ENCODE measurements around the gene KDM4B. TPM values are rescaled to one million over a fixed set of nuclear protein-coding genes. Genes with fewer than 3 reads are reported as not detected.
"Not testable (repeated sequence)": the region's sequence is repeated elsewhere in the genome, so short reads cannot be mapped to it uniquely, and the experiment has no call there.

Gene KDM4B
- 10 to 100 TPM; 31.0 to 31.4 TPM for total RNA-seq
- long read RNA-seq, donor 1, full-length matches to known transcripts = 1 of 13 reads
- long read RNA-seq, donor 1, partial matches to known transcripts = 8 of 13 reads
- long read RNA-seq, donor 1, other reads (novel, unspliced or antisense) = 4 of 13 reads
- long read RNA-seq, donor 2, partial matches to known transcripts = 5 of 32 reads
- long read RNA-seq, donor 2, other reads (novel, unspliced or antisense) = 27 of 32 reads

GRCh38 chr19:4968462-4969291, at the start of gene KDM4B:
Gene KDM4B (plus strand): TSS chr19:4969113. CDS start chr19:5032891, 63,778 bp downstream.
- peak; percentile 100 for DNase-seq (ENCODE audit: low spot score)
- intact Hi-C loops (cut with DNase I) = no loop called here

- intact Hi-C loops (cut with DNase I) = no loop called here
These were observed 46.2 kb upstream of the KDM4B start for GRCh38 chr19:4922530-4923275.

GRCh38 chr19:4923276-4923747, 45.6 kb upstream of the KDM4B start:
- intact Hi-C loops (cut with DNase I) = no loop called here
- no peak for DNase-seq (ENCODE audit: low spot score)

More at GRCh38 chr19:4922530-4923275, 46.2 kb upstream of the KDM4B start:
- no peak for DNase-seq (ENCODE audit: low spot score)

GRCh38 chr19:4929186-4929585, 39.7 kb upstream of the KDM4B start:
- intact Hi-C loops (cut with DNase I) = no loop called here
- no peak for DNase-seq (ENCODE audit: low spot score)

GRCh38 chr19:4930664-4931063, 38.2 kb upstream of the KDM4B start:
- intact Hi-C loops (cut with DNase I) = no loop called here
- DNase-seq (ENCODE audit: low spot score) = no peak

GRCh38 chr19:4932711-4933110, 36.2 kb upstream of the KDM4B start:
- no peak for DNase-seq (ENCODE audit: low spot score)
- intact Hi-C loops (cut with DNase I) = no loop called here

GRCh38 chr19:4933528-4933927, 35.4 kb upstream of the KDM4B start:
- no peak for DNase-seq (ENCODE audit: low spot score)
- intact Hi-C loops (cut with DNase I) = no loop called here

- intact Hi-C loops (cut with DNase I) = no loop called here
- DNase-seq (ENCODE audit: low spot score) = no peak
These were observed 33.5 kb upstream of the KDM4B start for GRCh38 chr19:4935444-4935843.

- intact Hi-C loops (cut with DNase I) = no loop called here
These were observed 31.9 kb upstream of the KDM4B start for GRCh38 chr19:4937060-4937459.

GRCh38 chr19:4938461-4938860, 30.5 kb upstream of the KDM4B start:
- DNase-seq (ENCODE audit: low spot score); intact Hi-C loops (cut with DNase I): not testable (repeated sequence)

More at GRCh38 chr19:4937060-4937459, 31.9 kb upstream of the KDM4B start:
- no peak for DNase-seq (ENCODE audit: low spot score)

- DNase-seq (ENCODE audit: low spot score) = no peak
- intact Hi-C loops (cut with DNase I) = no loop called here
These were observed 29.4 kb upstream of the KDM4B start for GRCh38 chr19:4939466-4939865.

GRCh38 chr19:4941638-4942169, 27.2 kb upstream of the KDM4B start:
- intact Hi-C loops (cut with DNase I); DNase-seq (ENCODE audit: low spot score): not testable (repeated sequence)

- DNase-seq (ENCODE audit: low spot score); intact Hi-C loops (cut with DNase I): not testable (repeated sequence)
These were observed 18.3 kb upstream of the KDM4B start for GRCh38 chr19:4950650-4951049.

- DNase-seq (ENCODE audit: low spot score) = no peak
- intact Hi-C loops (cut with DNase I) = no loop called here
These were observed 17.3 kb upstream of the KDM4B start for GRCh38 chr19:4951656-4952055.

GRCh38 chr19:4952945-4953344, 16.0 kb upstream of the KDM4B start:
- intact Hi-C loops (cut with DNase I) = no loop called here
- DNase-seq (ENCODE audit: low spot score) = no peak

- DNase-seq (ENCODE audit: low spot score); intact Hi-C loops (cut with DNase I): not testable (repeated sequence)
These were observed 14.4 kb upstream of the KDM4B start for GRCh38 chr19:4954320-4955149.

- intact Hi-C loops (cut with DNase I) = no loop called here
- no peak for DNase-seq (ENCODE audit: low spot score)
These were observed 13.6 kb upstream of the KDM4B start for GRCh38 chr19:4955274-4955673.

GRCh38 chr19:4957981-4958380, 10.9 kb upstream of the KDM4B start:
- no peak for DNase-seq (ENCODE audit: low spot score)
- intact Hi-C loops (cut with DNase I) = no loop called here

All from posterior vena cava (tissue), 2 donors.